Stimulated activated CD8-positive, alpha-beta memory T cell treated with anti-CD3 and anti-CD28 coated beads, Interleukin-2, amount 100 ng/mL, for 1 hour (primary cell): ENCODE results near the gene CYB5B.

ENCODE experiments used
- DNase-seq, 2 donors: peaks; one replicate each; pipeline ENCODE4 v3.0.0-alpha.2; 2020; ENCODE audit warnings: low read depth in 2 of 2

The CYB5B gene

GRCh38 chr16:69444873-69445517 lies 20.6 kb downstream of the CYB5B start:
- no peak for DNase-seq

- no peak for DNase-seq
Measured at GRCh38 chr16:69448470-69449193, 24.2 kb downstream of the CYB5B start.

GRCh38 chr16:69451166-69451565 lies 26.7 kb downstream of the CYB5B start:
- no peak for DNase-seq

- no peak for DNase-seq
Measured at GRCh38 chr16:69453936-69454335, 29.5 kb downstream of the CYB5B start.

GRCh38 chr16:69463876-69464275 lies 39.5 kb downstream of the CYB5B start:
- no peak for DNase-seq

- no peak for DNase-seq
Measured at GRCh38 chr16:69465083-69465721, 40.8 kb downstream of the CYB5B start.

GRCh38 chr16:69465881-69466280 lies 41.5 kb downstream of the CYB5B start:
- DNase-seq: no peak

- DNase-seq: no peak
Measured at GRCh38 chr16:69466547-69466946, 42.1 kb downstream of the CYB5B start.

GRCh38 chr16:69467080-69467479 lies 42.7 kb downstream of the CYB5B start:
- DNase-seq: no peak

- DNase-seq: no peak
Measured at GRCh38 chr16:69467531-69468204, 43.2 kb downstream of the CYB5B start.

- no peak for DNase-seq
Measured at GRCh38 chr16:69469807-69470561, 45.6 kb downstream of the CYB5B start.

GRCh38 chr16:69471121-69471520 lies 46.7 kb downstream of the CYB5B start:
- no peak for DNase-seq

- DNase-seq: no peak
Measured at GRCh38 chr16:69474408-69474807, 50.0 kb downstream of the CYB5B start.

- DNase-seq: no peak
Measured at GRCh38 chr16:69476920-69477443, 52.6 kb downstream of the CYB5B start.

- DNase-seq: no peak
Measured at GRCh38 chr16:69477546-69477945, 53.1 kb downstream of the CYB5B start.

GRCh38 chr16:69478685-69479084 lies 54.3 kb downstream of the CYB5B start:
- DNase-seq: no peak

GRCh38 chr16:69479775-69480174 lies 55.4 kb downstream of the CYB5B start:
- DNase-seq: no peak

- no peak for DNase-seq
Measured at GRCh38 chr16:69481901-69482341, 57.5 kb downstream of the CYB5B start.

GRCh38 chr16:69482410-69482991 lies 58.1 kb downstream of the CYB5B start:
- no peak for DNase-seq

- no peak for DNase-seq
Measured at GRCh38 chr16:69483611-69484010, 59.2 kb downstream of the CYB5B start.

- no peak for DNase-seq
Measured at GRCh38 chr16:69485361-69485760, 60.9 kb downstream of the CYB5B start.
